Measurements from ENCODE around the gene SPDEF. TPM values are rescaled to one million over a fixed set of nuclear protein-coding genes. Genes with fewer than 3 reads are reported as not detected.

Gene SPDEF
- total RNA-seq, 1 donor from 2014 or later = not detected

DNA sequence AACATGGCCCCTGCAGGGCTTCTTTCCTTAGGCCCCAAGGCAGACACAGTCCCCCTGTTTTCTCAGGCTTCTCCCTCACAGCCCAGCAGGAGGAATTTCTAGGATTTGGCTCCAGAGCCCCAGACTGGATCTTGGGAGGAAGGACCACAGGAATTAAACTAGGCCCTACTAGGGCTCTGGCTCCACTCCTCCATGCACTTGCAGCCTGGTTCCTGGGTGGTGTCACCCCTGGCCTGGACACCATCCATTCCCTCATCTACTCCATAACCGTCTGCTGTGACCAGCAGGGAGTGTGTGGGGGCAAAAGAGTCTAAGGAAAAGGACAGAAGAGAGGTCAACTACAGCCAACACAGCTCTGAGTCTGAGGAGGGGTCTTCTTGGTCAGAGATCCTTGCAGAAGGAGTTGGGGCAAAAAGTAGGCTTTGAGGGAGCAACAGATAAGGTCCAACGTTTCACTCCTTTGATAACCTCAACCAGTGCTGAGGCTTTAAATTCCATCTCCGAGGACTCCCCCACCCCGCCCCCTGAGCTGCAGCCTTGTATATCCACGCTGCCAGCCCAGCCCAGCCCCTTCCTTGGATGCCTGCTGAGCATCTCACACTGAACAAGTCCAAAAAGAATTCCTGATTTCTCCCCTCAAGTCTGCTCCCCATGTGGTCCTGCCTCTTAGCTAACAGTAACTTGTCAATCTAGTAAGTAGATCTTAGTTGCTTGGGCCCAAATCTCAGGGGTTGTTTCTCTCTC is 27.9 kb upstream of the SPDEF start:
- no peak for DNase-seq (ENCODE audit: low read depth)

DNA sequence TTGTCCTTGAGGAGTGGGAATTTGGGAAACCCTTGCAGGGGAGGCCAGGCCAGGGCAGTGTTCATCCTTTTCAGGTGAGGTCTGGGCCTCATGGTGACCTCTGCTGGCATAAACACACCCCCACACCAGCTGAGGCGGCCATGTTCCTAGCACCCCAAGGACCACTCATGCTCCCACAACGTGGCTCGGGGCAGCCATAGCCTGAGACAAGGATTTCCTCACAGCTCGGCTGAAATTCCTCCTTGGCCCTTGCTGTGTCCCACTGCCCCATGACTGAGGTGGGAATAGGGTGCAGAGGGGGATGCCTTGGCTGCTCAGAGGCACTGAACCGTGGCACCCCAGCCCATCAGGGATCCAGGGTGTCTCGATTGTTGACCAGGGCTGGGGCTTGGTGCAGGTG is 27.3 kb upstream of the SPDEF start:
- DNase-seq (ENCODE audit: low read depth) = no peak

DNA sequence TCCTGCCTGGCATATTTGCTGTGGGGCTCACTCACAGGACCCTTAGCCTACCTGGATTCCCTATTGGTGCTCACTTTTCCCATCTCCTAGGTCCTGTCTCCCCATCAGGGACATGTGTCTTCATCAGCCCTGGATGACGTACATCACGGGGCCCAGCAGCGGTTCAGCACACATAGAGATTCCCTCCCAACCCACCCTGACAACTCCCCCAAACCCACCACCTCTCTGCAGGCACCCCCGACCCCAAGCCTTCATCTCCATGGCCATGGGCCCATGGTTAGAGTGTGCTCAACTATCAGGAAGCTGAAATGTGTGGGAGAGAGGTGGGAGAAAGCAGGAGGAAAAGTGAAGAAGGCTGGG is 25.4 kb upstream of the SPDEF start:
- DNase-seq (ENCODE audit: low read depth) = no peak

DNA sequence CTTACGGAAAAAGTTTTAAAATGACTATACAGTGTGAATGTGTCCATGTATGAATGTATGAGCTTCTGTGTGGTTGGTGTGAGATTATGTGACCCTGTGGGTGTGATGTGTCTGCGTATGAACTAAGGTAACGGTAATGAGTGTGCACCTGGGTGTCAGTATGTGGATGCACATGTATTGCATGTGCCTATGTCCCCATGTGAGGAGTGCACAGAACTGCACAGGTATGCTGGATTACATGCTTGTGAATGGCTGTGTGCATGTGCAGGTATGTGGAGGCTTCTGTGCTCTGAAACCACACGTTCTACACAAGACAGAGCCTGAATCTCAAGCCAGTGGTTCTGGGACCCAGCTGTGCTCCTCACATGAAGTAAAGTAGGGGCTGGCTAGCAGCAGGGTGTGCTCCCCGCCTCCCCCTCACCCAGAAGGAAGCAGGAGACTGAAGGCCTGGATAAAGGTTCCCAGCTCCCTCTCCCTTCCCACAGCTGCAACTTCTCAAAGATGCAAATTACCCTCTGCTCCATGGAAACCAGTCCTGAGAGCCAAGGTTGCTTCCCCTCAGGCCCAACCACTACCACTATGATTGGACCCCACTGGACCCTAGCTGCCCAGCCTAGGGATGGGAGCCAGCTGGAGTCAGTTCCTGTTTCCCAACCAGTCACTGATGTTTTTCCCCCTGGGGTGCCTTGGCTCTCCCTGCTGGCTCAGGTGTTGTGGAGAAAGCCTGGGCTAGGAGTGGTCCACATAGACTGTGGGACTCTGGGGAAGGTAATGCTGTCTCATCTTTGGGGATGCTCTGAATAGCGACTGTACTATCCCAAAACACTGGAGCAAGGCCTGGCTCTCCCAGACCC is 24.8 kb upstream of the SPDEF start:
- no peak for DNase-seq (ENCODE audit: low read depth)

DNA sequence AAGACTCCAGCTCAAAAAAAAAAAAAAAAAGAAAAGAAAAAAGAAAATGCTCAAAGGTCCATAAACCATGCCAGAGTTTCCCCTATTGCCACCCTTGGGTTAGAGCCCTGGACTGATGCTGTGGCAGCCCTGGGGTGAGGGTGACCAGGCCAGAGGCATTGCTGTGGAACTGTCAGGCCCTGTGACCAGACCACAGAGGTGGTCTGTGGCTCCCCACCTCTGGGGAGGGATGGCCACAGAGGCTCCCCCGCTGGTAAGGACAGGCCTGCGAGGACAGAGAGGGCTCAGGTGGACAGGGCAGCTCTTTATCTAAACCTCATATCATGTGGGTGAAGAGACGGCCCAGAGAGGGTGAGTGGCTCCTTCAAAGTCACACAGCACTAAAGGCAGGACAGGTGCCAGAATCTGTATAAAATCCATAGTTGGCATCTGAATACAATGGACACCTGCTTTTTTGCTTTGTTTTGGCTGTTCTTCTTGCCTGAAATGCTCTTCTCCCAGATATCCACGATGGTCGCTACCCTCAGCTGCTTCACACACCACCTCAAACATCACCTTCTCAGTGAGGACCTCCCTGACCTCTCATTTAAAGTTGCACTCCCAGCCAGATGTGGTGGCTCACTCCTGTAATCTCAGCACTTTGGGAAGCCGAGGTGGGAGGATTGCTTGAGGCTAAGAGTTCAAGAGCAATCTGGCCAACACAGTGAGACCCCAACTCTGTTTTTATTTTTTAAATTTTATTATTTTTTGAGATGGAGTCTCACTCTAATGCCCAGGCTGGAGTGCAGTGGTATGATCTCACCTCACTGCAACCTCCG is 22.5 kb upstream of the SPDEF start:
- DNase-seq (ENCODE audit: low read depth) = no peak

DNA sequence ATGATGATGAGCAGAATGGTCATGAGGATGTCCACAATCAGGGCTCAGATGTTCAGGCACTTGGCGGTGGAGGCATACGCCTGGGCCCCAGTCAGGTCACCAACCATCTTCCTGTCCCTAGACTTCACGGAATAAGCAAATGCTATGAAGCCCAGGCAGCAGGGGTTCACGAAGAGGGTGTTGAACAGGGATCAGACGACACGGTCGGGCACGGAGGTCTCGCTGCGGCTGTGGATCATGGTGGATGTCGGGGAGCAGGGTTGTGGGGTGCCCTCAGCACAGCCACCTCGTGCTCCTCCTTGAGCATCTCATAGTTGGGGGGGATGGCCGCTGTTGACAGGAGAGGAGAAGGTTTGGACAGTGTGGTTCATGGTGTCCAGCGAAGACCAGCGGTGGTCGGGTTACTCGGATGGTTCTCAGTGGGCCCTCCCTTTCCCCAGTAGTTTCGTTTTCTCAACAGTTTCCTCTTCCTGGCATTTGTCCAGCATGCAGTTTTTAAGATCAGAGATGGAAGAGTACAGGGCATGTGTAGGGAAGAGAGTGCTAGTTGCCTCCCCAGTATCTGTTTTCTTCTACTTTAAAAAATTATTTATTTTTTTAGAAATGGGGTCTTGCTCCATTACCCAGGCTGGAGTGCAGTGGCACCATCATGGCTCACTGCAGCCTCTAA is 20.3 kb upstream of the SPDEF start:
- DNase-seq (ENCODE audit: low read depth) = no peak

DNA sequence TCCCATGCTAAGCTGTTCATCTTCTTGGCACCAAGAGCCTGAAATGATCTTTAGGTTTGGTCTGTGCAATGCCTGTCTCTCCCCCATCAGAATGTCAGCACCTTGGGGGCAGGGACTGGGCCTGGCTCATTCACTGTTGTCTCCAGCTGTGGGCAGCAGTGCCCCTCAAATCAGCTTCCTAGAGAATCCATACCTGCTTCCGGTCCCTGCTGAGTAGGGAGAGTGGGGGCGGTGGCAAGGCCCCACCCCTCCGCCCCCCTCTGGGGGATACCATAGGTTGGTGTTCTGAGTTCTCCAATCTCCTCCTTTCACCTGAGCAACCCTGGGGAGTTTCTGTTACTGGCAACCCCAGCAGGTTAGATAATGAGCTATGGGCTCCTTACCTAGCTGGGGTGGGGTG is 19.2 kb upstream of the SPDEF start:
- DNase-seq (ENCODE audit: low read depth) = no peak

DNA sequence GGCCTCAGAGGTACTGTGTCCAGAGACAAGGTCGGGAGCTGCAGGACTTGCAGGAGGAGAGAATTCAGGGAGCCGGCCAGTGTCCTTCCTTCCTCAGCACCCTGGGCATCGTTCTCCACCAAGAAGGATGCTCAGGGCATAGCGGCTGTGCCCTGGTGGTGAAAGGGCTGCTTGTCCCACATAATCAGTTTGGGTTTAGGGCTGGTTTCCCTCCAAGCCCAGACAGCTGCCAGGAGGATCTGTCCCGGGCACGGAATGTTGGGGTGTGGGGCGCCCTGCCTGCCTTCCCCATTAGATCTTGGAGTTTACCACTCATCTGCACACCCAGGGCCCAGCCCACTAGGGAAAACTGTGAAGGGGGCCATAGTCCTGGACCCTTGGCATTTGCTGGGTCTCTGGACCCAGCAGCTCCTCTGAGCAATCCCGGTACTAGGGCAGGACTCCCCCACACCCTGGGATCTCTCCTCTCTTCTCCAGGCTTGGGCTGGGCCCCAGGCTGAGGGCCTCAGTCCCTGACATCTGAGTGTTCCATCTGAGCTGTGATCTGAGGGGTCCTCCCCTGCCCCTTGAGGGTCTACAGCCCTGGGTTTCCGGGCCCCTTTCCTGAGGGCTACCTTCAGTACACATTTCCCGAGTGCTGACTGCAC is 18.6 kb upstream of the SPDEF start:
- no peak for DNase-seq (ENCODE audit: low read depth)

DNA sequence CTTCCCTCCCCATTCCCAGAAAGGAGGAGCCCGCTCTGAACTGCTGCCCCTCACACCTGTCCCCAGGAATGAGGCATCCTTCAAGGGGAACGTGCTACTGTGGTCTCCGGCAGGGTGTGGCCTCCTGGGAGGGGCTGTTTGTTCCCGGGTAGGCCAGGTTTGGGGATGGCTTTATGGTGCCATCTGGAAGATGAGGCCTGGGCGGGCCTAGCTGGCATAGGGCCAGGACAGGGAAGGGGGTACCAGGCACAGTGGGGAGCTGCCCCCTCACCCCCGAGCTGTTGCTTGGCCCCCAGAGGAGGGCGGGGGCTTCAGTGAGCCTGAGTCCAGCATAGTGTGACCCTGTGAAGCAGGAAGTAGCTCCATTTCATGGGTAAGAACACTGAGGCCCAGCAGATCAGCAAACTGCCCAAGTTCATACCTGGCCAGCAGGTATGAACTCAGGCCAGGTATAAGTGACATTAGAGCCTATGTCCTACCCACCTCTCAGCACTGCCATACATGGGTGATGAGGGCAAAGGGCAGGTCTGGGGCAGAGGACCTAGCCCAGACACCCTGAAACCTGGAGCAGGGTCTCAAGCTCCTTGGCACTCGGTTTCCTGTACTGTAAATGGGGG is 17.5 kb upstream of the SPDEF start:
- DNase-seq (ENCODE audit: low read depth) = no peak

DNA sequence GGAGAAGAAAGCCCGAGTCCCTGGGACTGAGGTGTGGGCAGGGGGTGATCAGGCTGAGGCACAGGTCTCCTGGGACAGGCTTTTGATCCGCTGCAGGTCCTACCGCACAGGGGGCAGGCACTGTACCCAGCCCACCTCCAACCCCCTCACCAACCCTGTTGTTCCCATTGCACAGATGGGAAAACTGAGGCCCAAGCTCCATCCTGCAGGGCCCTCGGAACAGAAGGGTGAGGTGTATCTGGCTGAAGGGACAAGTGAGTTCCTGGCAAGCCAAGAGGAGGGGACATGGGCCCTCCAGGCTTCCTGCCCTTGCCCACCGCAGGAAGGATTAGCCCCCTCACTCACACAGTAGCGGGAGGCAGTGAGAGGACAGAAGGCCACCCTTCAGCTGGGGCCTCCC is 16.5 kb upstream of the SPDEF start:
- DNase-seq (ENCODE audit: low read depth) = no peak

DNA sequence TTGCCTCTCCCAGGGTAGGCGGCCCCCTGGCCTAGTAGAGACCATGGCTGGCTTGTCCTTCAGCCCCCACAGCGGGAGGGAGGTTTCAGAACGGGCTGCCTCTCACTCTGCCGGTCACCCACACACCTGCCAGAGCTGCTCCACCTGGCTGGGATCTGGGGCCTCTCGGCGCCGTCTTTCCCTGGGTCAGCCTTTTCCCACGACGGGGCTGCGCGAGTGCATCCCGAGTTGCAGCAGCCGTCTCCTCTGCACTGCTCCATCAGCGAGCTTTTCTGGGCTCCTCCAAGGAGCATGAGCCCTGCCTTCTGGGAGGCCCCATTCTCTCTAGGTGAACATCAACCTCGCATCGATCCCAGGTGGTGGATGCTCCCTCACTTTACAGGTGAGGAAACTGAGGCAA is 15.9 kb upstream of the SPDEF start:
- no peak for DNase-seq (ENCODE audit: low read depth)

DNA sequence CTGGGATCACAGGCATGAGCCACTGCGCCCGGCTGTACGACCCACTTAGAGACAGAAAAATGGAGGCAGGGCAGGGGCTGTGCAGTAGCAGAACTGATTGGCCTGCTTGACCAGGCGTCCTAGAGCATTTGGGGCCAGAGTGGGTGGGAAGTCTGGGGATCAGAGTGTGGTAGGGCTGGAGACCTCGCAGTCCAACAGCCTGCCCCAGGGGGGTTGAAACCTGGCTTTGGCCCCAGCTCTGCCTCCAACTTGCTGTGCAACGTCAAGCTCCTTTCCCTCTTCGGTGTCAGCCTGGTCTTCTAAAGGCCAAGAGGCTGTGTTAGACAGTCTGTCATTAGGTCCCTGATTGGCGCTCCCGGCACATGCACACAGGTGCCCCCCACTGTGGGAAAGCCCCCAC is 15.3 kb upstream of the SPDEF start:
- no peak for DNase-seq (ENCODE audit: low read depth)

DNA sequence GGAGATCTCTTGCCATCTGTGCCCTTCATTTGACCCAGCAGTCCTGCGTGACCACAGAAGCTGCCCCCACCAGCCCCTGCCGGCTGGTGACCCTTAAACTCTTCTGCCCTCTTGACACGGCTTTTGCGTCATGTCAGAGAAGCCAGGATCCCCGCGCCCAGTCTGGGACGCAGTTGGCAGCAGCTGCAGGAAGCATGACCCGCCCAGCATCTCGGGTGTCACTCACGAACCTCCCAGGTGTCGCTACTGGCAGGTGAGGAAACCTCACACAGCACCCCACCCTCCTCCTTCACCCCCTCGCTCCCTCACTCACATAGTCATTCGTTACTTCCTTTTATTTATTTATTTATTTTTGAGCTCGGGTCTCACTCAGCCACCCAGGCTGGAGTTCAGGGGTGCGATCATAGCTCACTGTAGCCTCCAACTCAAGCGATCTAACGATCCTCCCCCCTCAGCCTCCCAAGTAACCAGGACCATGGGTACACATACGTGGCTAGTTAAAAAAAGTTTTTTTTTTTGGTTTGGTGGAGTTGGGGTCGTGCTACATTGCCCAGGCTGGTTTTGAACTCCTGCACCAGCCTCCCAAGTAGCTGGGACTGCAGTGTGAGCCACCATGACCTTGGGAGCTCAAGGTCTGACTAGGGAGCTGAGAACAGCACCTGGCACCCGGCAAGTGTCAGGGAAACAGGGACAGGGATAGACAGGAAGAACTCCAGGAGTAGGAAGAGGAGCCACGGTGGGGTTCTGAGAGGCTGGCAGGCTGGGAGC is 14.1 kb upstream of the SPDEF start:
- no peak for DNase-seq (ENCODE audit: low read depth)

DNA sequence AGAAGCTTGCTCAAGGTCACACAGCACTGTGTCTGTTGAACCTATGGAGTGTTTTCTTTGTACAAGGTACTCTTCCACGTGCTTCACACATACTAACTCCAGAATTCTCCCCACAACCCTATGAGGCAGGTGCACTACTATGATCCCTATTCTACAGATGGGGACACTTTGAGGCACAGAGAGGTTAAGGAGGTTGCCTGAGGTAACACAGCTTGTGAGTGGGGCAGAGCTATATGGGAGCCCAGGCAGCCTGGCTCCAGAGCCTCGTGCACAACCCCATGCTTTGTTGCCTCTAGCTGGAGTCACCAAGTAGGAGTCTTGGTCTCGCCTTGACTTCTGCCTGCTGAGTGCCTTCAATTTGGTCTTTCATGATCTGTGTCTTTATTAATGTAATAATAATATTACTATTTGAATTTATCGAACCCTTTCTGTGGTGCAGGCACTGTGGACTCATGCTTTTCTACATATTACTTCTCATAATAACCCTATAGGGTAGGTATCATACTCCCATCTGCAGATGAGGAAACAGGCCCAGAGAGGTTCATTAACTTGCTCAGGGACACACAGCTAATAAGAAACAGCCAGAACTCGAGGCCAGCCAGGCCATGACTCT is 13.3 kb upstream of the SPDEF start:
- no peak for DNase-seq (ENCODE audit: low read depth)

DNA sequence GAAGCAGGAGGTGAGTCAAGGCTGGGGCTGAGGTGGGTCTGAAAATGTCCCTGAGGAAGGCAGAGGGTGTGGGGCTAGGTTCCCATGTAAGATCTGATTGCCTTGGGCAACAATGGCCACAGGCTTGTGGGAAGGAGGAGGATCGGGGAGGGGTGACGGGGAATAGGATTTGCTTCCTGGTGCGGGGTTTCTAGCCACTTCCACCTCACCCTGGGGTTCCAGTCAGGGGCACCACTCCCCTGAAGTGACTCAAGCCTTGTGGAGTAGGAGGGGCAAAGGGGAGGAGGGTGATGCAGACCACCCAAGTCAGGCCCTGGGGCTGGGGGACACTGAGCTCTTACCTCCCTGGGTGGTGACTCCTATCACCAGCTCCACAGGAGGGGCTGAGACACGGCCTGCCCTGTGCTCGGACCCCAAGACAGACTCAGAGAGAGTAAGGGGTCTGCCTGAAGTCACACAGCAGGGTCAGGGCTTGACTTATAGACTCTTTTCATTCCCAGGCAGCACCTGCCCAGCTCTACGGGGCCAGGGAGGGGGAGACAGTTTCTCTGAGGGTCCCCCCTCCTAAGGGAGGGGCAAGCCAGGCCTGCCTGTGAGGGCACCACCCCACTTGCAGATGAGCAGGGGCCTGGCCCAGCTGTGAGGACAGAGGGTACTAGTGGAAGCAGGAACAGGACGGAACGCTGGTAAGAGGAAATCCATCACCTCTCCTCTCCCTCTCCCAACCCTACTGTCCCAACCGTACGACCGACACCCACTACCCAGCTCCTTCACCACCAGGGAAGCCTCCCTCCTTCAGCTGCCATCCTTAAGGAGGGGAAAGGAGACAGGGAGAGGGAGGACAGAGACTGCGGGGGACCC is 12.4 kb upstream of the SPDEF start:
- no peak for DNase-seq (ENCODE audit: low read depth)

DNA sequence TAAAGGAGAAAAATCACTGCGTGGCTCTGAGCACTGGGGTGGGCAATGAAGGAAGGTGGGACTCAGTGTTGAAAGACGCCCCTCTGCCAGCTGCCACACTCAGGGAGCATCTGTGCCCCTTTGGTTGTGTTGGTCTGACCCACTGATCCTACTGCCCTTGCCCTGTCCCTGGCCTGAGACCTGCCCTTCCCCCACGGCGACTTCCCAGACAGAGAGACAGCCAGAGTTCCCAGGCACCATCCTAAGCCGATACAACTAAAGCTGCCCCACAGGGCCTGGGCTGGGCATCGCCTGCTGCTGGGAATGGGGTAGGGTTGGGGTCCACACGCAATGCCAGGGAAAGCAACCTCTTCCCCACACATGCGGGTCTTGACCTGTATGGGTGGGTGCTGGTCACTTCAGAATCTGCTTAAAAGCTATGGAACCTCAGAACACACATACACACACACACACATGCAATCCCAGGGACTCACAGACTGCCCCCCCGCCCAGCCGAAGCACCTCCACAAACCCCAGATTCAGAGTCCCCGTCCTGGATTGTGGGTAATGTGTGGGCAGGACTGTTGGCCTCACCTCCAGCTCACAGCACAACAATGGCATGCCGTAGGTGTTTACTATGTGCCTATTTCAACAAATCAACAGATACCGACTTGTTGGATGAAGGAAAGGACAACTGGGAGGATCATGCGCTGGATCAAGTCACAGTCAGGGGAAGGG is 10.9 kb upstream of the SPDEF start:
- no peak for DNase-seq (ENCODE audit: low read depth)

DNA sequence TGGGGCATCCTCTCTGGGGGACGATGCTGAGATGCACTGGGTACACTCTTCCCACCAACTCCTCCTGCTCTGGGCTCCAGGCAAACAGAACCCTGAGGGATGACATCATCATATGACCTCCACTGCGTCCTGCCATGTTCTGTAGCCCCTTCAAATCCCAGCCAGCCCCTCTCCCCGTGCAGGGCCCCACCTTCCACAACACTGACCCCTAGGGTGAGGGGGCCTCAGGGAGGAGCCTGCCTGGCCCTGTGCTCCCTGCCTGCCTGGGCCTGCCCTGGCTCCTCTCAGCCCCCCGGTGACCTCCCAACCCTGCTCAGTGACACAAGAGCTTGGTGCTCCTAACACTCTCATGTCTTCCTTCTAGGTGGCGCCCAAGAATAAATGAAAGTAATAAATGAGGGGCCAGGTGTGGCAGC is 9.6 kb upstream of the SPDEF start:
- DNase-seq (ENCODE audit: low read depth) = no peak

DNA sequence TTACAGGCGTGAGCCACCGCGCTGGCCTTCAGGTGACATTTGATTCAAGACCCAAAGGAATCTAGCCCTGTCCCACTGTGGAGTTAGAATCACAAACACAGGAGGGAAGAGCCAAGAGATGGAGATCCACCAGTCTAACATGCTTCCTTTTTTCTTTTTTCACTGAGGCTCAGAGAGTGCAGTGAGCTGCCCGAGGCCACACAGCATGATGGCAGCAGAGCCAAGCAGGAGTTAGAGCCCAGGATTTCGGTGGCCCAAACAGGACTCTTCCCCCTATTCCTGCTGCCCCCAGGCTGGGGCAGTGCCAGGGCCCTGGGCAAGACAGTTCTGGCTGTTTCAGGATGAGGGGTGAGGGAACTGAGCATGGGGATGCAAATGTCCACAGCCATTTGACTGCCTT is 8.1 kb upstream of the SPDEF start:
- no peak for DNase-seq (ENCODE audit: low read depth)
